CD4-positive, alpha-beta T cell treated with Interleukin-17A for 1 hour (primary cell): Measurements from ENCODE around the gene FXN.
"Not testable (repeated sequence)": the region's sequence is repeated elsewhere in the genome, so short reads cannot be mapped to it uniquely, and the experiment has no call there.

ENCODE experiments used
- DNase-seq: peaks from one replicate; pipeline ENCODE4 v3.0.0-alpha.2; 2020

The FXN gene

DNA sequence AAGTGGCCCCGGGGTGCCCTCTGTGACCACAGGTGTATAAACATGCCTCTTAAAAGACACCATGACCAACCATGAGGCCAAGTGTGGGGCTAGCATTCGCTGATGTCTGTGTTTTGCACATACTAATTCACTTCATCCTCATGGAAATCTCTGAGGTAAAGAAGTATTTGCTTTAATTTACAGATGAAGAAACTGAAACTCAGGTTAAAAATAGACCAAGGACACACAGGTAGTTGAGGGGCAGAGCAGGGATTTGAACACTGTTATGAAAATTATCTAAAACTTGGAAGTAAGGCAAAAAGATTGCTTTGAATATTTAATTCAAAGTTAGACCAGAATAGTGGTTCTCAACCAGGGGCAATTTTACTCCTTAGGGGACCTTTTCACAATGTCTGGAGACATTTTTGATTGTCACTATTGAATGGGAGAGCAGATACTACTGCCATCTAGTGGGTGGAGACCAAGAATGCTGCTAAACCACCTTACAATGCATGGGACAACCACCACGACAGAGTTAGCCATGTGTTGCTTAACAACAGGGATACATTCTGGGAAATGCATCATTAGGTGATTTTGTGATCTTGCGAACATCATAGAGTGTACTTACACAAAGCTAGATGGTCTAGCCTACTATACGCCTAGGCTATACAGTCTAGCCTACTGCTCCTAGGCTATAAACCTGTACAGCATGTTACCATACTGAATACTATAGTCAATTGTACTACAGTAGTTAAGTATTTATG, 8.0 kb upstream of the FXN start:
- DNase-seq, result peak; percentile 70

DNA sequence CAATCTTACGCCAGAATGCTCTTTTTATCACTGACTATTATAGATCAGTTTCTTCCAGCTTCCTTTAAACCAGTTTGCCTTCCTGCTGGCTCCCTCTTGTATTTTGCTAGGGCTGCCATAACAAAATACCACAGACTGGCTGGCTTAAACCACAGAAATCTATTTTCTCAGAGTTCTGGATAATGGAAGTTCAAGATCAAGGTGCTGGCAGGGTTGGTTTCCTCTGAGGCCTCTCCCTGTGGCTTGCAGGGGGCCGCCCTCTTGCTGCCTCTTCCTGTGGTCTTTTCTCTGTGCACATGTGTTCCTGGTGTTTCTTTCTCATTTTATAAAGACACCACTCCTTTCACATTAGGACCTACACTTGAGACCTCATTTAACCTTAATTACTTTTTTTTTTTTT, 6.8 kb upstream of the FXN start:
- DNase-seq, result peak; percentile 57

- no peak for DNase-seq
These were observed 6.0 kb upstream of the FXN start for GRCh38 chr9:69029535-69029934.

DNA sequence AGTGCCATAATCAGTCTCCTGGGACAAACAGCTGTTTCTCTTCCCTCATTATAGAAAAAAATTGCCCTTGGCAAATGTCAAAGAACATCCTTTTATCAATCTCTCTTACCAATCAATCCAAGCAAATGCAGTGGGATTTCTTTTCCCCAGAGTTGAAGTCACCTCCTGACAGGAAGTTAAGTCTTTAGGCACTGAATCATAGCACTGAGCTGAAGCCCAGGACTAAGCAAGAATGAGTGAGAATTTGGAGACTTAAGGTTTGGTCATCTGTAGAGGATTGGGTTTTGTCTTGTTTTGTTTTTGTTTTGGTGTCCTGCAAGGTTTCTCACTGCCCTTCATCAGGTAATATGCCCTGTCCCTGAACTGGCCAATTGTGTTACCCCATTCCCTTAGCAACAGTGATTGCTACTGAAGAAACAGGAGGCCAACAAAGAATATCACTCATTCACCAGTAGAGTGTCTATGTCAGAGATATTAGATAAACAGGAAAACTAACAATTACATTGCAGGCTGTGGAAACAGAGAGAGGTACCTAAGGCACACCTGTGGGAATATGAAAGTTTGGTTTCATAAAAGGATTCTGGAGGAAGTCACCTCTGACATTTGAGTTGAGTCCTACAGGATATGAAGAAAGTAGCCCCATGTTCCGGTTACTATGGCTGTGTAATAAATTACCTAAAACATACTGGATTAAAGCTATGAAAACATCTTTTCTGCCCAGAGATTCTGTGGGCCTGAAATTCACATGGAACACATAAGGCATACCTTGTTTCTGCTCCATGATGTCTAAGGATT, 4.5 kb upstream of the FXN start:
- DNase-seq, result no peak

DNA sequence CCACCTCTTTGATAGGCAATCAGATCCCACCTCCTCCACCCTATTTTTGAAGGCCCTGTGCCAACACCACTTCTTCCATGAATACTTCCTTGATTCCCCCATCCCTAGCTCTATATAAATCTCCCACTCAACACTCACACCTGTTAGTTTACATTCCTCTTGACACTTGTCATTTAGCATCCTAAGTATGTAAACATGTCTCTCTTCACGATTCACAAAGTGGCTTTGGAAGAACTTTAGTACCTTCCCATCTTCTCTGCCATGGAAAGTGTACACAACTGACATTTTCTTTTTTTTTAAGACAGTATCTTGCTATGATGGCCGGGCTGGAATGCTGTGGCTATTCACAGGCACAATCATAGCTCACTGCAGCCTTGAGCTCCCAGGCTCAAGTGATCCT, 1.5 kb upstream of the FXN start:
- DNase-seq, result no peak

DNA sequence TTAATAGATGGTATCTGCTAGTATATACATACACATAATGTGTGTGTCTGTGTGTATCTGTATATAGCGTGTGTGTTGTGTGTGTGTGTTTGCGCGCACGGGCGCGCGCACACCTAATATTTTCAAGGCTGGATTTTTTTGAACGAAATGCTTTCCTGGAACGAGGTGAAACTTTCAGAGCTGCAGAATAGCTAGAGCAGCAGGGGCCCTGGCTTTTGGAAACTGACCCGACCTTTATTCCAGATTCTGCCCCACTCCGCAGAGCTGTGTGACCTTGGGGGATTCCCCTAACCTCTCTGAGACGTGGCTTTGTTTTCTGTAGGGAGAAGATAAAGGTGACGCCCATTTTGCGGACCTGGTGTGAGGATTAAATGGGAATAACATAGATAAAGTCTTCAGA, 757 bp downstream of the FXN start:
- peak; percentile 38 for DNase-seq

- no peak for DNase-seq
These were observed 1.2 kb downstream of the FXN start for GRCh38 chr9:69036799-69037198.

DNA sequence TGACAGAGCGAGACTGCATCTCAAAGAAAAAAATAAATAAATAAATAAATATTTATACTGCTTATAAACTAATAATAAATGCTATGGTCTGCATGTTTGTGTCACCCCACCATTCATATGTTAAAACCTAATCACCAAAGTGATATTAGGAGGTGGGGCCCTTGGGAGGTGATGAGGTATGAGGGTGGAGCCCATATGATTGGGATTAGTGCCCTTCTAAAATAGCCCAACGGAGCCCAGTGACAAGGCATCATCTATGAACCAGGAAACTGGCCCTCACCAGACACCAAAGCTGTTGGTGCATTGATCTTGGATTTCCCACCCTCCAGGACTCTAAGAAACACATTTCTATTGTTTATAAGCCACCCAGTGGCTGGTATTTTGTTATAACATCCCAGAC, 5.1 kb downstream of the FXN start:
- DNase-seq, result no peak

DNA sequence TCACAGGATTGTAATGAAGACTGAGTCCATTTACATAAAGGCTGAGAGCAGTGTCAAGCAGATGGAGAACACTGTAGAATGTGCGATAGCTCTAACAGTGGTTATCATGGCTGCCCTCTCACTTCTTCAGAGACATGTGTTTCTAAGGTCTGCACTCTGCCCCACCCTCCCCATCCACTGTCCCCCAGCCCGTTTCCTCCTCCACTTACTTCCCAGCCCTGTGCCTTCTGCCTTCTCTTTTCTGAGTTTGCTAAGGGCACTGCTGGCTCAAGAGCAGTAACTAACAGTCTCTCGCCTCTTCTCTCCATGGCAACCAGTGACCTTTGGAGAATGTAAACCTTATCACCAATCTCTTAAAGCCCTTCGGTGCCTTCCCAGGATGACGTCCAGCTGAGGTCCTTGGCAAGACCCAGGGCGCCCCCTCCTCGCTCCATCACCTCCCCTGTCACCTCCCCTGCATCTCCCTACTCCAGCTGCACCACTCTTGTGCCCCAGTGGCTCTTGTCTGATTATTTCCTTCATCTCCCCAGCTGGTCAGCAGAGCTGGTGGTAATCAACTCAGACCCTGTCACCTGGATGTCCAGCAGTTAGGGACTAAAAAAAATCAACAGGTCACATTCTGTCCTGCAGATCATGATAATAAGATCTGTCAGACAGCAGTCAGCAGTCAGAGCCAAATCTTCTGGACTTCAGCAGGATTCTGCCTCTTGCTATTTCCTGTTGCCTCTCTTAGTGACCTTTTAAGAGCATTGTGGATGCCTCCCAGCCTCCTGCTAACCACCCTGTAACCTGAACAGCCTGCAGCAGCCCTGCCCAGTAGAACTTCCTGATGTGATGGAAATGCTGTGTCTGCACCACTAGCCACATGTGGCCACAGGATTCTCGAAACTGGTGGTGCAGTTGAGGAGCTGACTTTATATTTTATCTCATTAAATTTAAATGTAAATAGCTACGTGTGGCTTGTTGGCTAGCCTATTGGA, 9.0 kb downstream of the FXN start:
- no peak for DNase-seq

- DNase-seq, result no peak
These were observed 10.3 kb downstream of the FXN start for GRCh38 chr9:69045821-69046220.

GRCh38 chr9:69046723-69047122, 11.2 kb downstream of the FXN start:
- DNase-seq, result no peak

- no peak for DNase-seq
These were observed 11.8 kb downstream of the FXN start for GRCh38 chr9:69047371-69047770.

DNA sequence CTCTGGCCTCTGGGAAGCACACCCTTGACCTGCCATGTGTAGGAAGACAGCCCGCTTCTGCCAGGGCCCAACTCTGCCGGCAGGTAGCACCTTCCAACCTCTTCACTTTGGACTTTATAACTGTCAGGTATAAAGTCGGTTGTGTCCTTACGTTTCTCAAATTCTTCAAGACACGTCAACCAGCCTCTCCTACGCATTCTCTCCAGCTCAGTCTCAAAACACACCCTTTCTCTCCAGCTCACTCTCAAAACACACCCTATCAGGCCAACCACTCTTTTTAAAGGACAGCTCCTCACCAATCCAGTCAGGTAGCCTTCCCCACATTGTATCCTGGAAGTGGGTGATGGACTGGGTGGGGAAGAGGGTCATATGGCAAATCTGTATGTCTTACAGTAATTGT, 13.5 kb downstream of the FXN start:
- no peak for DNase-seq

- DNase-seq, result not testable (repeated sequence)
These were observed 15.4 kb downstream of the FXN start for GRCh38 chr9:69050936-69051335.

- no peak for DNase-seq
These were observed 19.4 kb downstream of the FXN start for GRCh38 chr9:69054989-69055388.

- no peak for DNase-seq
These were observed 20.8 kb downstream of the FXN start for GRCh38 chr9:69056191-69056815.

GRCh38 chr9:69058101-69058500, 22.5 kb downstream of the FXN start:
- no peak for DNase-seq

GRCh38 chr9:69060766-69061165, 25.2 kb downstream of the FXN start:
- DNase-seq, result no peak

DNA sequence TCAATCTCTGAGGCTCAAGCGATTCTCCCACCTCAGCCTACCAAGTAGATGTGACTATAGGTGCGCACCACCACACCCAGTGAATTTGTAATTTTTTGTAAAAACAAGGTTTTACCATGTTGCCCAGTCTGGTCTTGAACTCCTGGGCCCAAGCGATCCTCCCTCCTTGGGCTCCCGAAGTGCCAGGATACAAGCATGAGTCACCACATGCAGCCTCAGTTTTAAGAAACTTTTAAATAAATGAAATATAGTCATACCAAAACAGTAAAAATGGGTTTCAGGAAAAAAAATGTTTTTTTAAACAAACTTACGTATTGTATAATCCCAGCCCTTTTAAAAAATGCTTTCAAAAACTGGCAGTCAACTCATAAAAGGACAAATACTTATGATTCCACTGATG, 26.6 kb downstream of the FXN start:
- no peak for DNase-seq

DNA sequence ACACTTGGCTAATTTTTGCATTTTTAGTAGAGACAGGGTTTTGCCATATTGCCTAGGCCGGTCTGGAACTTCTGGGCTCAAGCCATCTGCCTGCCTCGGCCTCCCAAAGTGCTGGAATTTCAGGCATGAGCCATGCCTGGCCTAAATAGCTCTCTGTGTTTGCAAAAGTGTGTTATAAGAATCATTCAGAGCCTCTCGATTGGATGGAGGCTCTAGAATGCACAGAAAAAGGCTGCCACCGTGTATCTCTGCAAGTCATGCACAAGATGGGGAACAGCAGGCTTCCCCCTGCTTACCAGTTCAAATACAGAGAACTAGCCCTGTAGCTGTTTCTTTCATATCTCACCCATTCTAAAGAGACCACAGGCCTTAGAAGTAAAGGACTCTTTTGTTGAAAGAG, 28.3 kb downstream of the FXN start:
- DNase-seq, result no peak

- no peak for DNase-seq
These were observed 30.1 kb downstream of the FXN start for GRCh38 chr9:69065660-69066059.

- no peak for DNase-seq
These were observed 31.4 kb downstream of the FXN start for GRCh38 chr9:69066955-69067354.

DNA sequence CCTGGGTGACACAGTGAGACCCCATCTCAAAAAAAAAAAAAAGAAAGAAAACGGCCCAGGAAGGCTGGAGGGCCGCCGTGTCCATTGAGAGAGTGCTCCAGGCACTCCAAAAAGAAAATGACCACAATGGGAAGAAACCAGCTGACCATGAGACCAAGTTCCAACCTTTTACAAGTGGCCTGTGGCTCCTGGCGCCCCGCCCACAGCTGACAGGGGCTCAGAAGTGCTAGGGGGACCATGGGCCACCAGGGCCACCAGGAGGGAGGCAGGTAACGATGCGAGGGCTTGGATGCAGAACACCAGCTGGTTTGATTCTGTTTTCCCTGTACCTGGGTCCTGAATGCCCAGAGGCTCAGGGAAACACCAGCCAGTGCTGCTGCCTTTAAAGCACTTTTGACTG, 34.6 kb downstream of the FXN start:
- no peak for DNase-seq
